Left forelimb (tissue), 1 donor: ENCODE data around the gene PSMD3.
"Not testable (repeated sequence)": the region's sequence is repeated elsewhere in the genome, so short reads cannot be mapped to it uniquely, and the experiment has no call there.

ENCODE experiments used
- DNase-seq: peaks from one replicate; pipeline ENCODE4 v3.0.0-alpha.2; 2018; ENCODE audit warnings: low spot score

The PSMD3 gene

DNA sequence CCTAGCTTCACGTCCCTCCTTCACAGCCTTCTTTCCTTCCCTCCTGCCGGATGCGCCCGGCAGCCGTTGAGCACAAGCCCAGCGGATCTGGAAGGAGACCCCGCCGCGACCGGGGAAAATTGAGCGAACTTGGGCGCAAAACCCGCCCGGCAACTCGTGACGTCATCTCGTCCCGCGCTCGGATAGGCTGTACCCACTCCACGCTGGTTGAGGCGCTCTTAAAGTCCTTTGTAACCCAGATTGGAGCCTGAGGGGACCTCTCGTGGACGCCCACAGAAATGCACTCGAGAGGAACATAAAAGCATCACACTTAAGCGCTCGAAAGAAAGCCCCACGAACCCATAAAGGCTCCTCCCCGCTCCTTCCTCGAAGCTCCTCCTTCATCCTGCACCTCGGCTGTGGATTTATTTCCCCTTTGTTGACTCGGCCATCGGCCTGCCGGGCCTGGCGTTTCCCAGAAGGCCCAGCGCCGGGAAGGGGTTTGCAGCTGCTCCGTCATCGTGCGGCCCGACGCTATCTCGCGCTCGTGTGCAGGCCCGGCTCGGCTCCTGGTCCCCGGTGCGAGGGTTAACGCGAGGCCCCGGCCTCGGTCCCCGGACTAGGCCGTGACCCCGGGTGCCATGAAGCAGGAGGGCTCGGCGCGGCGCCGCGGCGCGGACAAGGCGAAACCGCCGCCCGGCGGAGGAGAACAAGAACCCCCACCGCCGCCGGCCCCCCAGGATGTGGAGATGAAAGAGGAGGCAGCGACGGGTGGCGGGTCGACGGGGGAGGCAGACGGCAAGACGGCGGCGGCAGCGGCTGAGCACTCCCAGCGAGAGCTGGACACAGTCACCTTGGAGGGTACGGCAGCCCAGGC, at the start of gene PSMD3:
Gene PSMD3 (plus strand): TSS at position 457 of the 856 bp plus-strand sequence. CDS start 164 bp downstream, at position 621.
- peak; percentile 98 for DNase-seq

DNA sequence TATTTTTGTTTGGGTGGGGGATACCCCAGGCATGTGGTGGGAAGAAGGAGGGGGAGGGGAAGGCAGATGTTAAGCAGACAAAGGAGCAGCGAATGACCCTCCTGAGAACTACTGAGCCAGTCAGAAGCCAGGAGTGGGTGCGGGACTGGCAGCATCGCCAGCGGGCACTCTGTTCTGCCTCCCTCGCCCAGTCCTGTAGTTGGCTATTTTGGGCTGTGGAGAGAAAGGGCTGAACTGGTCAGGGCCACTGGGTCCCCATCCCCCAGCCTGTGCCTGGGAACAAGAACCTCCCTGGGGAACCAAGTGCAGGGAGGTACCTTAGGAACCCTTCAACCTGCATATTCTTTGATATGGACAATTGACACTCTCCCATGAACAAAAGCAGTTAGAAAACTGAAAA, 46.7 kb upstream of the PSMD3 start:
- no peak for DNase-seq

DNA sequence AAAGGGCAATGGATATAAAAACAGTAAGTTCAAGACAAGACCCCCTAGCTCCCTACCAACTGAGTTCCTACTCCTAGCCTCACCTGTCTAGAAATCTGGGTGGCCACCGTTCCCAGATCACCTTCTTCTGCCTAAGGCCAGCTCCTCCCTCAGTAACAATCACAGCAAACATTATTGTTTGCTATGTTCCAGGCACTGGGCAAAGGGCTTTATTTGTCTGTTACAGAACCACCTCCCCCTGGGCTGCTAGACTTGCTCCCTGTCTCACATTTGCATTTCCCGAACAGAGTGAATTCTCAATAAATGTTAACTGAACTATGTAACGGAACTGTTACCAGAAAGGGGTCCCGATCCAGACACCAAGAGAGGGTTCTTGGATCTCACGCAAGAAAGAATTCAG, 46.3 kb upstream of the PSMD3 start:
- DNase-seq = no peak

- no peak for DNase-seq
These were observed 44.7 kb upstream of the PSMD3 start for GRCh38 chr17:39935909-39936308.

- DNase-seq = no peak
These were observed 43.2 kb upstream of the PSMD3 start for GRCh38 chr17:39937447-39937846.

- no peak for DNase-seq
These were observed 42.3 kb upstream of the PSMD3 start for GRCh38 chr17:39938140-39938869.

DNA sequence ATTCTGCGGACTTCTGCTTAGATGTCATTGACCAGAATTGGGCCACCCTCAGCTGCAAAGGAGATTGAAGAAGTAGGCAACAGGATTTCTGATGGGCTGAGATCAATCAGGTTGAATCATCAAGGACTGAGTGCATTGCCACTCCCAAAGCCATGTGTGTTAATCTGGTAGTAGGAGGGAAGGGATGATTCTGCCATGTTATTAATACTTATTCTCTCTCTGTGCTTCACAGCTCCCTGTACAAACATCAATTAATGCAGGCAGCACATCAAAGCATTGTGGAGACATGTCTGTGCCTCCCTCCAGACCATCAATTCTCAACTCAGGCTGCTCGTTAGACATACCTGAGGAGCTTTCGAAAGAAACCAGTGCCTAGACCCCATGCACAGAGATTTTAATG, 41.5 kb upstream of the PSMD3 start:
- DNase-seq = no peak

GRCh38 chr17:39939588-39940419, 40.8 kb upstream of the PSMD3 start:
- DNase-seq = no peak

DNA sequence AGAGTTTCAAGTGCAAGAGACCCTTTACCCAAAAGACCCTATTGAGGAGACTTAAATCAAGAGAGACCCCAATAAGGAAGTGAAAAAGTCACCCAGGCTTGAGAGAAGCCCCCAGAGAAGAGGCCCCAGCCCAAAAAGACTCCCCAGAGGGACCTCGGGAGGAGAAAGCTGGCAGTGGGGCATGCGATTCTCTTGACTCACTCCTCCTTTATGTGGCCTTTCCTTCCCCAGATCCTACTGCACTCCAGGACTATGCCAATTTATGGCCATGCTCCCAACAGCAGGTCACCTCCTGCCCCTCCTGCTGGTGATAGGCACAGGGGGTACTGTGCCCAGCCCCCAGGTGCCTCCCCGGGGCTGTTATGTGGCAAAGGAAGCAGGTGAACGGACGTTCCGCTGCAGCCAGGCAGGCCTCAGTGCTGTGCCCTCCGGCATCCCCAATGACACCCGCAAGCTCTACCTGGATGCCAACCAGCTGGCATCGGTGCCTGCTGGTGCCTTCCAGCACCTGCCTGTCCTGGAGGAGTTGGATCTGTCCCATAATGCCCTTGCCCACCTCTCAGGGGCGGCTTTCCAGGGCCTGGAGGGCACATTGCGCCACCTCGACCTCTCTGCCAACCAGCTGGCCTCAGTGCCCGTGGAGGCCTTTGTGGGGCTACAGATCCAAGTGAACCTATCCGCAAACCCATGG, 36.8 kb upstream of the PSMD3 start:
- DNase-seq = no peak

DNA sequence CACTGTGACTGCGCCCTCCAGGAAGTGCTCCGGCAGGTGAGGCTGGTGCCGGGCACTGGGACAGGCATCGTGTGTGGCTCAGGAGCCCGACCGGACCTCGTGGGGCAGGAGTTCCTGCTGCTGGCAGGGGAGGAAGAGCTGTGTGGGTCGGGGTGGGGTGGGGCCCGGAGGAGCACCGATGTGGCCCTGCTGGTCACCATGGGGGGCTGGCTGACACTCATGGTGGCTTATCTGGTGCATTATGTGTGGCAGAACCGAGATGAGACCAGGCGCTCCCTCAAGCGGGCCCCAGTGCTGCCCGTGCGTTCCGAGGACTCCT, 36.3 kb upstream of the PSMD3 start:
- DNase-seq = no peak

DNA sequence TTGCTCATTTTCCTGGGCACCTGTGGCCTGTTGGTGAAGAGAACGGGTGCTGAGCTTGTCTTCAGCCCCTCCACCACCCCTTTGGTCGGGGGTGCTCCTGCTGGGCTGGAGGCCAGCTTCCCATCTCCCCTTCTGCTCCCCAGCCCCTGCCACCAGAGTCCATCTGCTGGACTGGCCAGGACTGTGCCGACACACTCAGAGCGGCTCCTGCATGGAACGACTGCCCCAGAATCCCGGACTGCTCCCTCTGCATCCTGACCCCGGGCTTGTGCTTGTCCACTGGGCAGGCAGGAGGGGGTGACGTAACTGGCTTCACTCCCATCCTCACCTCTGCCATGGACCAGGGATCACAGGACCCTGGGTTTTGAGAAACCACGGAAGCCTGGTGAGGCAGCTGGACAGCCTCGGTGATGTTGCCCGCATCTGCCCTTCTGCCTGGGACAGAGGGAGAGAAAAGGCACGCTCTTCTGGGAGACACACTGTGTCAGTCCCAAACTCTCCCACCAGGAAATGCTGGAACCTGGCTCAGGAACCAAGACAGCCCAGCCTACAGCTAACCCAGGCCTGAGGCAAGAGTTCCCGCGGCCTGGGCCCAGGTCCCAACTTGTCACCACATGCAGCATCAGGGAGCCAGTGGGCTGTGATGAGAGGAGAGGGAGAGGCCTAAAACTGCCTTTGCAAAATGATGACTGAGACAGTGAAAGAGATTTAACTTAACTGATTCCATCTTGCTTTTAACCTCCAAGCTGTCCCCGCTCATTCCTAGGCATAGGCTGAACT, 33.9 kb upstream of the PSMD3 start:
- DNase-seq = no peak

GRCh38 chr17:39948489-39948828, 32.1 kb upstream of the PSMD3 start:
- DNase-seq = not testable (repeated sequence)

DNA sequence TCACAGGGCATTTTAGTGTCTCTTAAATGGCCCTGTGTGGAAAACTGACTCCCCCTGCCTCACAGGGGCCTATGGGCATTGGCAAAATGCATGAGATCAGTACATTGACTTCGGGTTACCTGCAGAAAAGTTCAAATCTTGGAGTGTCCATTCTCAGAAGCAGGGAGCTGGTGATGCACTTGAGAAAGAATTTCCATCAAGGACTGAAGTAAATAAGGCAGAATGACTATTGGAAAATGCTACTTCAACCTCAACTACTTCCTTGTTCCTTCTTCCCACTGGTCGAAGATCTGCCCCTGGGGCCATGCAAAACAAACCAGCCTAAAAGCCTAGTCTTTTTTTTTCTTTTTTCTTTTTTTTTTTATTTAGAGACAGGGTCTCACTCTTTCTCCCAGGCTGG, 31.6 kb upstream of the PSMD3 start:
- no peak for DNase-seq

GRCh38 chr17:39950871-39951348, 29.7 kb upstream of the PSMD3 start:
- no peak for DNase-seq

- DNase-seq = no peak
These were observed 28.5 kb upstream of the PSMD3 start for GRCh38 chr17:39951924-39952679.

DNA sequence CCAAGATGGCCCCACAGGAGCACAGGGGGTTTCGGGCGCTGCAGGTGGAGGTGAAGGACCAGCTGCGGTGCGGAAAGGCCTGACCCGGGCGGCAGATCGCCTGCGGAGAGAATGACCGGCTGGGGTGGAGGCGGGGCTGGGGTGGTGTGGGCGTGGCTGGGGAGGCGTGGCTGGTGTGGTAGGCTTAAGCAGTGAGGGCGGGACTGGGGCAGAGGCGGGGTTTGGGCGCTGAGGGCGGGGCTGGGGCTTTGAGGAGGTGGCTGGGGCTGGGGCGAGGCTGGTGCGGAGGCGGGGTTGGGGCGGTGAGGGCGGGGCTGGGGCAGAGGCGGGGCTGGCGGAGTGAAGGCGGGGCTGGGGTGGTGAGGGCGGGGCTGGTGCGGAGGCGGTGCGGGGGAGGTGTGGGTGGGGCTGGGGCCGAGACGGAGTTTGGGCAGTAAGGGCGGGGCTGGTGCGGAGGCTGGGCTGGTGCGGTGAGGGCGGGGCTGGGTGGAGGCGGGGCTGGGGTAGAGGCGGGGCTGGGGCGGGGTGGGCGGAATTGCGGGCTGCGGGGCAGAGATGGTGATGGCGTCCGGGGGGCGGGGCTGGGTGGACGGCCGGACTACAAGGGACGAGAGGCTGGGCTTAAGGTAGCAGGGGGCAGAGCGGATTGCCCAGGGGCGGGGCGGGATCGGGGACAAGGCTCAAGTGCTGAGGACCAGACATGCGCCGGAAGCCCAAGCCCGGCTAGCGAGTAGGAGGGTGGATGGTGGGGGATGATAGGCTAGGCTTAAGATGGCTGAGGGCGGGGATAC, 27.7 kb upstream of the PSMD3 start:
- DNase-seq = peak; percentile 97

DNA sequence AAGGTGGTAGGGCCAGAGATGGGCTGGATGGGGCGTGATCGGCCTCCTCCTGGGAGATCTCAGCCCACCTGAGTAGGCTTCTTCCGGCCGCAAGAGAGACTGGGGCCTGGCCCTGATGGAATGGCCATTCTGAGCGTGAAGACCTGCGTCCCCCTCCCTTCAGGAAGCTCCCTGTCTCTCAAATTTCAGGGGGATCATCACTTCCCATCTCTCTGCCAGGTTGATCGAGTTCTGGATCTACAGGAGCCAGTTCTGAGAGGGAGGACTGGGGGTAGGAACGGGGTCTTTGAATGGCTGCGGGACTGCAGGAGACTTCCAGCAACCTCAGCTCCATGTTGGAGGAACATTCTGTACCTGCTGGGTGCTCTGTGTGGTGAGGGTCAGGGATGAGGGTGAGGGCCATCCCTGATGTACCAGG, 27.1 kb upstream of the PSMD3 start:
- no peak for DNase-seq

GRCh38 chr17:39954876-39955275, 25.7 kb upstream of the PSMD3 start:
- no peak for DNase-seq

GRCh38 chr17:39955726-39956225, 24.8 kb upstream of the PSMD3 start:
- DNase-seq = no peak
